GM19351 (cell line): ENCODE results near the gene RORB.
"Not testable (repeated sequence)": the region's sequence is repeated elsewhere in the genome, so short reads cannot be mapped to it uniquely, and the experiment has no call there.

Source experiments
- ATAC-seq: cut with Tn5 transposase; IDR thresholded peaks from one replicate; pipeline ENCODE4 v1.9.1; 2021; ENCODE audit warnings: mild to moderate bottlenecking, moderate library complexity; ENCODE audit not compliant: unreplicated experiment

The RORB gene

GRCh38 chr9:74512416-74512815, 15.3 kb downstream of the RORB start:
- ATAC-seq: no peak

GRCh38 chr9:74513221-74513620, 16.1 kb downstream of the RORB start:
- ATAC-seq: no peak

GRCh38 chr9:74517188-74517587, 20.1 kb downstream of the RORB start:
- no peak for ATAC-seq

- ATAC-seq: no peak
Observed at GRCh38 chr9:74519419-74519818, 22.3 kb downstream of the RORB start.

GRCh38 chr9:74521009-74521408, 23.9 kb downstream of the RORB start:
- ATAC-seq: no peak

- no peak for ATAC-seq
Observed at GRCh38 chr9:74524289-74524688, 27.2 kb downstream of the RORB start.

- no peak for ATAC-seq
Observed at GRCh38 chr9:74526215-74526614, 29.1 kb downstream of the RORB start.

- no peak for ATAC-seq
Observed at GRCh38 chr9:74527718-74528117, 30.6 kb downstream of the RORB start.

- no peak for ATAC-seq
Observed at GRCh38 chr9:74528207-74528606, 31.1 kb downstream of the RORB start.

GRCh38 chr9:74530458-74530857, 33.3 kb downstream of the RORB start:
- not testable (repeated sequence) for ATAC-seq

- ATAC-seq: no peak
Observed at GRCh38 chr9:74533253-74533652, 36.1 kb downstream of the RORB start.

GRCh38 chr9:74534841-74535240, 37.7 kb downstream of the RORB start:
- no peak for ATAC-seq

- no peak for ATAC-seq
Observed at GRCh38 chr9:74543145-74543544, 46.0 kb downstream of the RORB start.

GRCh38 chr9:74551266-74551665, 54.1 kb downstream of the RORB start:
- ATAC-seq: no peak

GRCh38 chr9:74554751-74555419, 57.8 kb downstream of the RORB start:
- no peak for ATAC-seq

GRCh38 chr9:74555565-74555964, 58.4 kb downstream of the RORB start:
- no peak for ATAC-seq

- ATAC-seq: peak; percentile 85
Observed at GRCh38 chr9:74556685-74557084, 59.5 kb downstream of the RORB start.

- peak; percentile 36 for ATAC-seq
Observed at GRCh38 chr9:74557571-74557970, 60.4 kb downstream of the RORB start.

- no peak for ATAC-seq
Observed at GRCh38 chr9:74562611-74563010, 65.5 kb downstream of the RORB start.

GRCh38 chr9:74570879-74571512, 73.9 kb downstream of the RORB start:
- ATAC-seq: peak; percentile 82

GRCh38 chr9:74573640-74574191, 76.6 kb downstream of the RORB start:
- ATAC-seq: peak; percentile 81

GRCh38 chr9:74576176-74576575, 79.0 kb downstream of the RORB start:
- no peak for ATAC-seq
